Astrocyte of the cerebellum (primary cell): ENCODE measurements around the gene DHRS12.

Experiments
- DNase-seq: peaks from one replicate; pipeline ENCODE4 v3.0.0-alpha.2; 2011; ENCODE audit warnings: low read depth
- H3K4me3 ChIP-seq: 2 replicates; pipeline ENCODE4 v1.5.1; 2011; ENCODE audit warnings: mild to moderate bottlenecking, low read depth, low read length, moderate library complexity
- CTCF ChIP-seq: IDR thresholded peaks from 2 replicates; pipeline ENCODE4 v1.5.1; 2012; ENCODE audit warnings: low read length, low read depth, moderate library complexity, mild to moderate bottlenecking; ENCODE audit errors: missing control alignments
- in situ Hi-C: cut with HindIII; loops from 2 replicates; pipeline ENCODE4 v1.10.0; 2017; ENCODE audit warnings: low sequenced_read_pairs

DHRS12 gene

GRCh38 chr13:51765142-51765515 is 38.8 kb downstream of the DHRS12 start:
- DNase-seq: no peak
- H3K4me3 ChIP-seq: no peak overlapping the region
- in situ Hi-C loops: no loop called here
- no peak for TF ChIP-seq CTCF

- DNase-seq: peak; percentile 55
- in situ Hi-C loops: no loop called here
- H3K4me3 ChIP-seq: no peak overlapping the region
- TF ChIP-seq CTCF: peak; percentile 4
These were observed 39.5 kb downstream of the DHRS12 start for GRCh38 chr13:51764184-51765141.

GRCh38 chr13:51763486-51763885 is 40.5 kb downstream of the DHRS12 start:
- in situ Hi-C loops: no loop called here
- H3K4me3 ChIP-seq: no peak overlapping the region
- no peak for TF ChIP-seq CTCF
- DNase-seq: no peak

- no peak overlapping the region for H3K4me3 ChIP-seq
- TF ChIP-seq CTCF: no peak
- DNase-seq: no peak
- in situ Hi-C loops: no loop called here
These were observed 42.2 kb downstream of the DHRS12 start for GRCh38 chr13:51761643-51762350.

- no peak for TF ChIP-seq CTCF
- DNase-seq: no peak
- H3K4me3 ChIP-seq: no peak overlapping the region
- in situ Hi-C loops: no loop called here
These were observed 43.4 kb downstream of the DHRS12 start for GRCh38 chr13:51760592-51760991.

GRCh38 chr13:51759240-51759639 is 44.7 kb downstream of the DHRS12 start:
- TF ChIP-seq CTCF: no peak
- DNase-seq: no peak
- in situ Hi-C loops: no loop called here
- no peak overlapping the region for H3K4me3 ChIP-seq
